Measurements from ENCODE around the gene SP7. TPM values are rescaled to one million over a fixed set of nuclear protein-coding genes. Genes with fewer than 3 reads are reported as not detected.

The SP7 gene
- total RNA-seq, 1 experiment from 2014 or later: not detected

DNA sequence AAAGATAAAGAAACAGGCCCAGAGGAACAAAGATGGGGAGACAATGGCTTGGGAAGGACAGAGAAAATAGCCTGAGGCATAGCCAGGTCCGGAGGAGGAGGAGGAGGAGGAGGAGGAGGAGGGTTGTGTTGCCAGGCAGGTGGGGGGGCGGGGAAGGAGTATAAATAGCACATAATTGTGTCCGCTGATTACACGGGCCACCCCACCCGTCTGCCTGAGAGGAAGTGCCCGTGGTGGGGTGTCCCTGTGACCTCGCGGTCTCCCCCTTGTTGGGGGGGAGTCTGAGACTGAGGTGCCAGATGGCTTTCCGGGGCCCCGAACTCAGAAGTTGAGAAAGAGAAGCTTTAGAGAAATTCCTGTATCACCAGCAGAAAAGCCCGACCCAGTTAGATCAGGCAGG is 1.9 kb upstream of the SP7 start:
- no peaks in the 10 kb centered on the region for H3K9me3 ChIP-seq (ENCODE audit: control insufficient read depth, insufficient read depth, low read depth, low read length)
- intact Hi-C loops (cut with micrococcal nuclease; ENCODE audit: unreplicated experiment): no loop called here
- H3K4me3 ChIP-seq (ENCODE audit: low read depth in 2 of 2, low read length in 2 of 2): no peak overlapping the region
- H3K4me1 ChIP-seq (ENCODE audit: control insufficient read depth, insufficient read depth, low read length): no peaks in the 10 kb centered on the region
- BruUV-seq (replicated peaks): no TSS peak
- no peaks in the 10 kb centered on the region for H3K27me3 ChIP-seq (ENCODE audit: control insufficient read depth, insufficient read depth, low read length)
- ATAC-seq: no peak
- H3K36me3 ChIP-seq (ENCODE audit: control insufficient read depth, insufficient read depth, low read length): no peaks in the 10 kb centered on the region
- CTCF ChIA-PET: no interaction called here
- in situ Hi-C loops (cut with HindIII; ENCODE audit: low pct_unique_long_range_greater_than_20kb, low sequenced_read_pairs): no loop called here
- POLR2A ChIA-PET: no interaction called here
- no peak for DNase-seq (ENCODE audit: low read depth, low spot score)
- no peak overlapping the region for H3K27ac ChIP-seq (ENCODE audit: low read length)
- TF ChIP-seq, protein P1, sequence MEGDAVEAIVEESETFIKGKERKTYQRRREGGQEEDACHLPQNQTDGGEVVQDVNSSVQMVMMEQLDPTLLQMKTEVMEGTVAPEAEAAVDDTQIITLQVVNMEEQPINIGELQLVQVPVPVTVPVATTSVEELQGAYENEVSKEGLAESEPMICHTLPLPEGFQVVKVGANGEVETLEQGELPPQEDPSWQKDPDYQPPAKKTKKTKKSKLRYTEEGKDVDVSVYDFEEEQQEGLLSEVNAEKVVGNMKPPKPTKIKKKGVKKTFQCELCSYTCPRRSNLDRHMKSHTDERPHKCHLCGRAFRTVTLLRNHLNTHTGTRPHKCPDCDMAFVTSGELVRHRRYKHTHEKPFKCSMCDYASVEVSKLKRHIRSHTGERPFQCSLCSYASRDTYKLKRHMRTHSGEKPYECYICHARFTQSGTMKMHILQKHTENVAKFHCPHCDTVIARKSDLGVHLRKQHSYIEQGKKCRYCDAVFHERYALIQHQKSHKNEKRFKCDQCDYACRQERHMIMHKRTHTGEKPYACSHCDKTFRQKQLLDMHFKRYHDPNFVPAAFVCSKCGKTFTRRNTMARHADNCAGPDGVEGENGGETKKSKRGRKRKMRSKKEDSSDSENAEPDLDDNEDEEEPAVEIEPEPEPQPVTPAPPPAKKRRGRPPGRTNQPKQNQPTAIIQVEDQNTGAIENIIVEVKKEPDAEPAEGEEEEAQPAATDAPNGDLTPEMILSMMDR (IDR thresholded peaks at IDR 0.05): no peak
- TF ChIP-seq, protein P2, sequence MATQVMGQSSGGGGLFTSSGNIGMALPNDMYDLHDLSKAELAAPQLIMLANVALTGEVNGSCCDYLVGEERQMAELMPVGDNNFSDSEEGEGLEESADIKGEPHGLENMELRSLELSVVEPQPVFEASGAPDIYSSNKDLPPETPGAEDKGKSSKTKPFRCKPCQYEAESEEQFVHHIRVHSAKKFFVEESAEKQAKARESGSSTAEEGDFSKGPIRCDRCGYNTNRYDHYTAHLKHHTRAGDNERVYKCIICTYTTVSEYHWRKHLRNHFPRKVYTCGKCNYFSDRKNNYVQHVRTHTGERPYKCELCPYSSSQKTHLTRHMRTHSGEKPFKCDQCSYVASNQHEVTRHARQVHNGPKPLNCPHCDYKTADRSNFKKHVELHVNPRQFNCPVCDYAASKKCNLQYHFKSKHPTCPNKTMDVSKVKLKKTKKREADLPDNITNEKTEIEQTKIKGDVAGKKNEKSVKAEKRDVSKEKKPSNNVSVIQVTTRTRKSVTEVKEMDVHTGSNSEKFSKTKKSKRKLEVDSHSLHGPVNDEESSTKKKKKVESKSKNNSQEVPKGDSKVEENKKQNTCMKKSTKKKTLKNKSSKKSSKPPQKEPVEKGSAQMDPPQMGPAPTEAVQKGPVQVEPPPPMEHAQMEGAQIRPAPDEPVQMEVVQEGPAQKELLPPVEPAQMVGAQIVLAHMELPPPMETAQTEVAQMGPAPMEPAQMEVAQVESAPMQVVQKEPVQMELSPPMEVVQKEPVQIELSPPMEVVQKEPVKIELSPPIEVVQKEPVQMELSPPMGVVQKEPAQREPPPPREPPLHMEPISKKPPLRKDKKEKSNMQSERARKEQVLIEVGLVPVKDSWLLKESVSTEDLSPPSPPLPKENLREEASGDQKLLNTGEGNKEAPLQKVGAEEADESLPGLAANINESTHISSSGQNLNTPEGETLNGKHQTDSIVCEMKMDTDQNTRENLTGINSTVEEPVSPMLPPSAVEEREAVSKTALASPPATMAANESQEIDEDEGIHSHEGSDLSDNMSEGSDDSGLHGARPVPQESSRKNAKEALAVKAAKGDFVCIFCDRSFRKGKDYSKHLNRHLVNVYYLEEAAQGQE (IDR thresholded peaks at IDR 0.05; ENCODE audit: insufficient read depth in 1 of 2, low read depth in 2 of 2, low read length in 1 of 2): no peak
- no peak for TF ChIP-seq SIN3A (IDR thresholded peaks at IDR 0.05; ENCODE audit: borderline replicate concordance, insufficient read depth, low read depth, low read length)
- TF ChIP-seq TCF7L2 (IDR thresholded peaks at IDR 0.05; ENCODE audit: low read depth, low read length): no peak
- TF ChIP-seq POLR2AphosphoS5 (IDR thresholded peaks at IDR 0.05; ENCODE audit: low read depth, low read length): no peak

DNA sequence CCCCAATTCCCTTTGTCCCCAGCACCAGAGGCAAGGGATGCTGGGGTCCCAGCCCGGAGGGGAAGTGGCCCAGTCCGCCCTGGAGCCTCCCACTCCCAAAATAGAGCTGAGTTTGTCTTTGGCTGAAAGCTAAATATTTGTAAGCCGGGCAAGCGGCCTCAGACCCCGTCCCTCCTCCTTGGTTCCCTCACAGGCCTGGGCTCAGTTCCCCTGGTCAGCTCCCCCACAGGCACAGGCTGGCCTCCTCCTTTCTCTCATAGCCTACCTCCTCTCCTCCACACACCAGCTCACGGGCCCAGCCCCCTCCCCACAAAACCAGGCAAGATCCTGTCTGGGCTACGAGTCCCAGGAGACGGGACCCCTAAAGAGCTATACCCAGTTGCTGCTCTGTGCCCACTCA is 1.3 kb downstream of the SP7 start:
- TF ChIP-seq, protein P2 (IDR thresholded peaks at IDR 0.05; ENCODE audit: insufficient read depth in 1 of 2, low read depth in 2 of 2, low read length in 1 of 2): no peak
- TF ChIP-seq SIN3A (IDR thresholded peaks at IDR 0.05; ENCODE audit: borderline replicate concordance, insufficient read depth, low read depth, low read length) (no peak), TCF7L2 (IDR thresholded peaks at IDR 0.05; ENCODE audit: low read depth, low read length) (no peak), POLR2AphosphoS5 (IDR thresholded peaks at IDR 0.05; ENCODE audit: low read depth, low read length) (no peak)
- TF ChIP-seq, protein P1 (IDR thresholded peaks at IDR 0.05): no peak
- ATAC-seq: no peak
- intact Hi-C loops (cut with micrococcal nuclease; ENCODE audit: unreplicated experiment) (no loop called here), in situ Hi-C loops (cut with HindIII; ENCODE audit: low pct_unique_long_range_greater_than_20kb, low sequenced_read_pairs) (no loop called here)
- Histone ChIP-seq H3K4me3 (ENCODE audit: low read depth in 2 of 2, low read length in 2 of 2) (no peak overlapping the region), H3K36me3 (ENCODE audit: control insufficient read depth, insufficient read depth, low read length) (no peaks in the 10 kb centered on the region), H3K4me1 (ENCODE audit: control insufficient read depth, insufficient read depth, low read length) (no peaks in the 10 kb centered on the region), H3K27ac (ENCODE audit: low read length) (no peak overlapping the region), H3K9me3 (ENCODE audit: control insufficient read depth, insufficient read depth, low read depth, low read length) (no peaks in the 10 kb centered on the region), H3K27me3 (ENCODE audit: control insufficient read depth, insufficient read depth, low read length) (no peaks in the 10 kb centered on the region)
- ChIA-PET POLR2A (interaction anchor here (0.6 kb wide), 1 partner anchor 18 kb away, joined by 12 read pairs; no protein-coding TSS in a partner anchor), CTCF (interaction anchor here (0.6 to 1.0 kb wide), 4 partner anchors 10 to 208 kb away, joined by 3 to 6 read pairs (median 3); no protein-coding TSS in a partner anchor)
- BruUV-seq (replicated peaks): no TSS peak
- no peak for DNase-seq (ENCODE audit: low read depth, low spot score)

Measured in Panc1 (cell line).